ENCODE results near the gene MAN2B1. TPM values are rescaled to one million over a fixed set of nuclear protein-coding genes. Genes with fewer than 3 reads are reported as not detected.

Gene MAN2B1
- total and polyA plus RNA-seq, 2 of the 13 experiments (the other 11 are each of a cell fraction or from before 2014, with no cell fraction given): 23.6 to 23.8 TPM

GRCh38 chr19:12639901-12640613 is 26.5 kb downstream of the MAN2B1 start (continued):
- TF ChIP-seq BCL3 (CRISPR knock-in tag; IDR thresholded peaks at IDR 0.05) (no peak), GMEB2 (CRISPR knock-in tag; IDR thresholded peaks at IDR 0.05; ENCODE audit: low read depth) (no peak), ZNF256 (CRISPR knock-in tag; conservative IDR thresholded peaks at IDR 0.05) (peak; percentile 17; the same call in 1 of the 2 replicates), CC2D1A (CRISPR knock-in tag; IDR thresholded peaks at IDR 0.05) (no peak), SRSF1 (optimal IDR thresholded peaks at IDR 0.05; ENCODE audit: low read depth, low read length) (no peak), PHF20 (CRISPR knock-in tag; IDR thresholded peaks at IDR 0.05) (no peak), THAP9 (CRISPR knock-in tag; IDR thresholded peaks at IDR 0.05; ENCODE audit: borderline replicate concordance) (peak; percentile 41; the same call in 1 of the 2 replicates), ZNF576 (CRISPR knock-in tag; IDR thresholded peaks at IDR 0.05) (no peak), FLYWCH1 (CRISPR knock-in tag; IDR thresholded peaks at IDR 0.05) (no peak), FOXJ3 (CRISPR knock-in tag; IDR thresholded peaks at IDR 0.05; ENCODE audit: borderline replicate concordance) (no peak), ZNF629 (CRISPR knock-in tag; conservative IDR thresholded peaks at IDR 0.05) (no peak), ZKSCAN8 (CRISPR knock-in tag; IDR thresholded peaks at IDR 0.05; ENCODE audit: borderline replicate concordance) (no peak), HHEX (CRISPR knock-in tag; IDR thresholded peaks at IDR 0.05) (no peak), MXD1 (CRISPR knock-in tag; IDR thresholded peaks at IDR 0.05) (0 out of 2 replicates have a peak, but pooled peaks have one; percentile 32), KDM6A (CRISPR knock-in tag; IDR thresholded peaks at IDR 0.05; ENCODE audit: low read depth) (no peak), ZNF446 (CRISPR knock-in tag; IDR thresholded peaks at IDR 0.05) (no peak), ZBTB25 (CRISPR knock-in tag; IDR thresholded peaks at IDR 0.05) (no peak), RNF219 (CRISPR knock-in tag; IDR thresholded peaks at IDR 0.05) (no peak), HDAC2 (CRISPR knock-in tag; IDR thresholded peaks at IDR 0.05) (0 out of 2 replicates have a peak, but pooled peaks have one; percentile 18), KLF15 (CRISPR knock-in tag; IDR thresholded peaks at IDR 0.05; ENCODE audit: borderline replicate concordance) (no peak)

Data from HepG2 (cell line).